GM08714 (cell line): Measurements from ENCODE around the gene NPAS3.

Source experiments
- H3K4me3 ChIP-seq: fragments of 200-500 bp; sonication (Bioruptor generic); 2 replicates; pipeline ENCODE4 v1.5.1; 2014; ENCODE audit warnings: mild to moderate bottlenecking, low read length, inconsistent platforms
- ZNF274 ChIP-seq: IDR thresholded peaks from 2 replicates; pipeline ENCODE4 v1.6.1; 2012; ENCODE audit warnings: mild to moderate bottlenecking, low read depth, low read length

Gene NPAS3

GRCh38 chr14:33499687-33500086 is 561.0 kb downstream of the NPAS3 start:
- no peak overlapping the region for H3K4me3 ChIP-seq
- TF ChIP-seq ZNF274: no peak

- TF ChIP-seq ZNF274: no peak
- no peak overlapping the region for H3K4me3 ChIP-seq
Observed at GRCh38 chr14:33504246-33505099, 565.8 kb downstream of the NPAS3 start.

- no peak for TF ChIP-seq ZNF274
Observed at GRCh38 chr14:33505266-33505962, 566.7 kb downstream of the NPAS3 start.

GRCh38 chr14:33505963-33506329 is 567.3 kb downstream of the NPAS3 start:
- no peak overlapping the region for H3K4me3 ChIP-seq
- no peak for TF ChIP-seq ZNF274

More at GRCh38 chr14:33505266-33505962, 566.7 kb downstream of the NPAS3 start:
- no peak overlapping the region for H3K4me3 ChIP-seq

- no peak overlapping the region for H3K4me3 ChIP-seq
- no peak for TF ChIP-seq ZNF274
Observed at GRCh38 chr14:33508126-33509062, 569.7 kb downstream of the NPAS3 start.

- H3K4me3 ChIP-seq: no peak overlapping the region
- TF ChIP-seq ZNF274: no peak
Observed at GRCh38 chr14:33509454-33509853, 570.8 kb downstream of the NPAS3 start.

GRCh38 chr14:33510063-33510481 is 571.4 kb downstream of the NPAS3 start:
- no peak for TF ChIP-seq ZNF274
- no peak overlapping the region for H3K4me3 ChIP-seq

GRCh38 chr14:33510991-33511390 is 572.3 kb downstream of the NPAS3 start:
- no peak for TF ChIP-seq ZNF274

GRCh38 chr14:33511851-33512640 is 573.4 kb downstream of the NPAS3 start:
- TF ChIP-seq ZNF274: no peak
- H3K4me3 ChIP-seq: no peak overlapping the region

More at GRCh38 chr14:33510991-33511390, 572.3 kb downstream of the NPAS3 start:
- H3K4me3 ChIP-seq: no peak overlapping the region

- H3K4me3 ChIP-seq: no peak overlapping the region
- TF ChIP-seq ZNF274: no peak
Observed at GRCh38 chr14:33515441-33515840, 576.8 kb downstream of the NPAS3 start.

- no peak for TF ChIP-seq ZNF274
- H3K4me3 ChIP-seq: no peak overlapping the region
Observed at GRCh38 chr14:33515899-33516298, 577.2 kb downstream of the NPAS3 start.

- H3K4me3 ChIP-seq: no peak overlapping the region
- no peak for TF ChIP-seq ZNF274
Observed at GRCh38 chr14:33516898-33517436, 578.3 kb downstream of the NPAS3 start.

- no peak for TF ChIP-seq ZNF274
- H3K4me3 ChIP-seq: no peak overlapping the region
Observed at GRCh38 chr14:33521192-33521591, 582.5 kb downstream of the NPAS3 start.

GRCh38 chr14:33524244-33524643 is 585.6 kb downstream of the NPAS3 start:
- no peak overlapping the region for H3K4me3 ChIP-seq
- TF ChIP-seq ZNF274: no peak
